Glutamatergic neuron (in vitro differentiated cells): ENCODE results near the gene FLYWCH1. TPM values are rescaled to one million over a fixed set of nuclear protein-coding genes. Genes with fewer than 3 reads are reported as not detected.

Experiments used
- total RNA-seq: library from RNA; stranded (reverse); fragmentation: NEBNext Ultra II Directional; extraction: Animal tissue kit (Norgen Biotek cat#: 25700); gene quantifications from one replicate; pipeline ENCODE4 v1.2.1, GENCODE V29; 2021; ENCODE audit not compliant: unreplicated experiment

FLYWCH1 gene
- total RNA-seq, 1 donor from 2014 or later: 77.1 TPM

Other genes starting within 250 kb of the FLYWCH1 start
- gene KCTD5, start 229.4 kb upstream of the FLYWCH1 start, total RNA-seq: 41.2 TPM
- 10.8 TPM for gene PRSS27, start 191.7 kb upstream of the FLYWCH1 start, total RNA-seq
- 699 TPM for gene SRRM2, start 159.3 kb upstream of the FLYWCH1 start, total RNA-seq
- 183 TPM for gene ELOB, start 134.7 kb upstream of the FLYWCH1 start, total RNA-seq
- gene PRSS33, start 124.4 kb upstream of the FLYWCH1 start, total RNA-seq: 0.39 TPM
- not detected for gene PRSS41, start 113.5 kb upstream of the FLYWCH1 start, total RNA-seq
- gene PRSS21, start 94.7 kb upstream of the FLYWCH1 start, total RNA-seq: not detected
- not detected for gene ZG16B, start 81.6 kb upstream of the FLYWCH1 start, total RNA-seq
- not detected for gene PRSS22, start 53.8 kb upstream of the FLYWCH1 start, total RNA-seq
- gene FLYWCH2, start 28.7 kb upstream of the FLYWCH1 start, total RNA-seq: 30.5 TPM
- 12.8 TPM for gene KREMEN2, start 52.3 kb downstream of the FLYWCH1 start, total RNA-seq
- 69.1 TPM for gene PAQR4, start 57.4 kb downstream of the FLYWCH1 start, total RNA-seq
- 8.5 TPM for gene PKMYT1, start 68.5 kb downstream of the FLYWCH1 start, total RNA-seq
- 0.39 TPM for gene CLDN9, start 101.0 kb downstream of the FLYWCH1 start, total RNA-seq
- 31.1 TPM for gene CLDN6, start 106.3 kb downstream of the FLYWCH1 start, total RNA-seq
- gene TNFRSF12A, start 108.4 kb downstream of the FLYWCH1 start, total RNA-seq: 4.2 TPM
- gene HCFC1R1, start 112.0 kb downstream of the FLYWCH1 start, total RNA-seq: 117 TPM
- gene THOC6, start 112.1 kb downstream of the FLYWCH1 start, total RNA-seq: 30.2 TPM
- not detected for gene BICDL2, start 125.0 kb downstream of the FLYWCH1 start, total RNA-seq
- gene MMP25, start 134.6 kb downstream of the FLYWCH1 start, total RNA-seq: not detected
- gene IL32, start 153.7 kb downstream of the FLYWCH1 start, total RNA-seq: 1.3 TPM
- gene ZSCAN10, start 187.4 kb downstream of the FLYWCH1 start, total RNA-seq: 0.74 TPM
- 31.6 TPM for gene ZNF205, start 200.7 kb downstream of the FLYWCH1 start, total RNA-seq
- 18.7 TPM for gene ZNF213, start 223.1 kb downstream of the FLYWCH1 start, total RNA-seq